IPS-20b (cell line): ENCODE data around the gene USP3.

Experiments used
- H3K27ac ChIP-seq: one replicate; pipeline ENCODE4 v1.5.1; 2013; ENCODE audit warnings: low read length
- H3K27me3 ChIP-seq: 2 replicates; pipeline ENCODE4 v1.6.1; 2013; ENCODE audit warnings: mild to moderate bottlenecking, low read length, inconsistent platforms; ENCODE audit not compliant: insufficient read depth
- H3K36me3 ChIP-seq: 2 replicates; pipeline ENCODE4 v1.6.1; 2013; ENCODE audit warnings: low read depth, mild to moderate bottlenecking, inconsistent platforms, low read length, moderate library complexity; ENCODE audit not compliant: insufficient read depth
- H3K4me1 ChIP-seq: 2 replicates; pipeline ENCODE4 v1.6.1; 2013; ENCODE audit warnings: mild to moderate bottlenecking, control low read depth, inconsistent platforms, low read length, moderate library complexity; ENCODE audit not compliant: insufficient read depth
- H3K4me3 ChIP-seq: 2 replicates; pipeline ENCODE4 v1.5.1; 2013; ENCODE audit warnings: mild to moderate bottlenecking, low read length, inconsistent platforms
- H3K9ac ChIP-seq: 2 replicates; pipeline ENCODE4 v1.6.1; 2013; ENCODE audit warnings: low read depth, mild to moderate bottlenecking, inconsistent platforms, low read length, moderate library complexity
- H3K9me3 ChIP-seq: 2 replicates; pipeline ENCODE4 v1.6.1; 2013; ENCODE audit warnings: mild to moderate bottlenecking, low read depth, low read length, inconsistent platforms; ENCODE audit not compliant: insufficient read depth

The USP3 gene, protein sequence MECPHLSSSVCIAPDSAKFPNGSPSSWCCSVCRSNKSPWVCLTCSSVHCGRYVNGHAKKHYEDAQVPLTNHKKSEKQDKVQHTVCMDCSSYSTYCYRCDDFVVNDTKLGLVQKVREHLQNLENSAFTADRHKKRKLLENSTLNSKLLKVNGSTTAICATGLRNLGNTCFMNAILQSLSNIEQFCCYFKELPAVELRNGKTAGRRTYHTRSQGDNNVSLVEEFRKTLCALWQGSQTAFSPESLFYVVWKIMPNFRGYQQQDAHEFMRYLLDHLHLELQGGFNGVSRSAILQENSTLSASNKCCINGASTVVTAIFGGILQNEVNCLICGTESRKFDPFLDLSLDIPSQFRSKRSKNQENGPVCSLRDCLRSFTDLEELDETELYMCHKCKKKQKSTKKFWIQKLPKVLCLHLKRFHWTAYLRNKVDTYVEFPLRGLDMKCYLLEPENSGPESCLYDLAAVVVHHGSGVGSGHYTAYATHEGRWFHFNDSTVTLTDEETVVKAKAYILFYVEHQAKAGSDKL

DNA sequence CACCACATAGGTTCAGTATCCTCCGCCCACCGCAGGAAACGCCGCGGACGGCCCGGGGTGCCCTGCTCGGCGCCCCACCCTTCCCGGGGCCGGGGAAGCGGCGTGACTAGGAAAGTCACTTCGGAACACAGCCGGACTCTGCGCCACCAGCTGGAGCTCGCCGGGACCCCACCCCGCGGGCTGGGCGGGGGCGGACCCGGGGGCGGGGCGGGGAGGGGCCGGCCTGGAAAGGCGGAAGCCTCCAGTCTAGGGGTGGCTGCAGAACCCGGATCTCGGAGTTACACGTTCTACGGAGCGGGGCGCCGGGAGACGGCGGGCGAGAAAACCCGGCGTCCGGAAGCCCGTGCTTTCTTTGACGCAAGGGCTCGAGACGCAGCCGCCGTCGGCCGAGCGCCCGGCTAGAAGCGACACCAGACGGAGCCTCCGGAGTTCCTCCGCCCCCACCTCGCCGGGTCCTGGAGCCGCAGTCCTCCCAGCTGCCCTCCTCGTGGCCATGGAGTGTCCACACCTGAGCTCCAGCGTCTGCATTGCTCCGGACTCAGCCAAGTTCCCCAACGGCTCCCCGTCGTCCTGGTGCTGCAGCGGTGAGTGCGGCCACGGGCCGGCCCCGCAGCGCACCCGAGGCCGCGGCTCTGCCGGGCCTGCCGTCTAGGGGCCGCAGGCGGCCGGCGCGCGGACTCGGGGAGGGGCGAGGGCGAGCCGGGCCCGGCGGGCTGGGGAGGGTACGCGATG, at the start of gene USP3:
Gene USP3, plus strand, starts transcription at position 347 of the 732 bp plus-strand sequence. Its CDS starts 147 bp downstream, at position 494.
- H3K9ac ChIP-seq: peak within 1 kb of the TSS; percentile 66
- no peak within 1 kb of the TSS for H3K27ac ChIP-seq
- no peaks in the 10 kb centered on the region for H3K36me3 ChIP-seq
- peak within 1 kb of the TSS; percentile 73 for H3K4me3 ChIP-seq
- peaks cover 92% of the 10 kb centered on the region for H3K27me3 ChIP-seq
- no peaks in the 10 kb centered on the region for H3K9me3 ChIP-seq
- peaks cover 8% of the 10 kb centered on the region; the same call in 1 of the 2 replicates for H3K4me1 ChIP-seq

DNA sequence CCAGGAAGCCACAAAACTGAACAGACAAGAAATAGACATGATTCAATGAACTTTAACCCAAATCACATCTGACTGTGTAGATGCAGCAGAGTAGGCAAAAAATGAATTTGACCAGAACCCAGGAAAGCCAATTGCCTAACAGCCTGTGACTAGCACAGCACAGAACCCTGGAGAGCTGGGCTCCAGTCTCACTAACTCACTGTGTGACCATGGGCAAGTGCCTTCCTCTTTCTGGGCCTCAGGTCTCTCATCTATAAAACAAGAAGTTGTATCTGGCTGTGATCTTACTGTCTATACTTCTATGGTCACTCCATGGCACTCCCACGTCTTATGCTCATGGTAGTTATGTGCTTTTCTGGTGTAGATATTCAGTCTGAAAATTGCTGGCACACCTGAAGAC, 48.1 kb upstream of the USP3 start:
- peaks cover 13% of the 10 kb centered on the region; the same call in 1 of the 2 replicates for H3K27me3 ChIP-seq
- no peaks in the 10 kb centered on the region for H3K36me3 ChIP-seq
- H3K4me1 ChIP-seq: 0 out of 2 replicates have a peak, but pooled peaks cover 6% of the 10 kb centered on the region
- no peak overlapping the region for H3K4me3 ChIP-seq
- H3K9ac ChIP-seq: no peak overlapping the region
- H3K27ac ChIP-seq: no peak overlapping the region
- H3K9me3 ChIP-seq: no peaks in the 10 kb centered on the region; the same call in 1 of the 2 replicates

DNA sequence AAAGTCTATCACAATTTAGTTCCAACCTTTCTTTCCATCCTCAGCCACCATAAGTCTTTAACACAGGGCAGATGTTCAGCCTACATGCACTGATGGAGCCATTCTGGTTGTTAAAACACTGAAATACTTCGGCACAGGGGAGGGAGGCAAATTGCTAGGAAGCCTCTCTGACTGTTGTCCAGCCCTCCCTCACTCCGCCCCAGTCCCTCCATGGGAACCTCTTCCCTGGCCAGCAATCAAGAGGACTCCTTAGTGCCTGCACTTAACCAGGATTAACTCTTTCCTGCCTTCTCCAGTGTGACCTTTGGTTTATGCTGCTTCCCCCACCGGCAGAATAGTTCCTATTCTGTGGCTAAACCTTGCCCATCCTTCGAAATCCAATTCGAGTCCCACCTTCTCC, 47.0 kb upstream of the USP3 start:
- Histone ChIP-seq H3K27ac (no peak overlapping the region), H3K27me3 (peaks cover 24% of the 10 kb centered on the region), H3K4me3 (no peak overlapping the region), H3K36me3 (no peaks in the 10 kb centered on the region), H3K9ac (no peak overlapping the region), H3K9me3 (no peaks in the 10 kb centered on the region; the same call in 1 of the 2 replicates), H3K4me1 (0 out of 2 replicates have a peak, but pooled peaks cover 6% of the 10 kb centered on the region)

DNA sequence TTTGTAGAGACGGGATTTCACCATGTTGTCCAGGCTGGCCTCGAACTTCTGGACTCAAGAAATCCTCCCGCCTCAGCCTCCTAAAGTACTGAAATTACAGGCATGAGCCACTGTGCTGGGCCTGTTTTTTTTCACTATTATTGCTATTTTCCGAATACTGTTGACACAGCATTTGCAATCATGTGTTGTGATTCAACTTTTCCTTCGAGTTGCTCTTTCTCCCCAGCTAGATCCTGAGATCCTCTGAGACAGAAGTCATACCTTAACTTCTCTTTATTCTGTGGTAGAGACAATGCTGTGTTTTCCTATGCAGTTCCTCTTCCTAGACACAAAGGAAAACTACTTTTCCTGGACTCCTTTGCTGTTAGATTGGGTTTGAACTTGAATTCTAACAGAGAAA, 46.4 kb upstream of the USP3 start:
- Histone ChIP-seq H3K4me1 (0 out of 2 replicates have a peak, but pooled peaks cover 6% of the 10 kb centered on the region), H3K27me3 (peaks cover 24% of the 10 kb centered on the region), H3K27ac (no peak overlapping the region), H3K9me3 (no peaks in the 10 kb centered on the region; the same call in 1 of the 2 replicates), H3K9ac (no peak overlapping the region), H3K4me3 (no peak overlapping the region), H3K36me3 (no peaks in the 10 kb centered on the region)

DNA sequence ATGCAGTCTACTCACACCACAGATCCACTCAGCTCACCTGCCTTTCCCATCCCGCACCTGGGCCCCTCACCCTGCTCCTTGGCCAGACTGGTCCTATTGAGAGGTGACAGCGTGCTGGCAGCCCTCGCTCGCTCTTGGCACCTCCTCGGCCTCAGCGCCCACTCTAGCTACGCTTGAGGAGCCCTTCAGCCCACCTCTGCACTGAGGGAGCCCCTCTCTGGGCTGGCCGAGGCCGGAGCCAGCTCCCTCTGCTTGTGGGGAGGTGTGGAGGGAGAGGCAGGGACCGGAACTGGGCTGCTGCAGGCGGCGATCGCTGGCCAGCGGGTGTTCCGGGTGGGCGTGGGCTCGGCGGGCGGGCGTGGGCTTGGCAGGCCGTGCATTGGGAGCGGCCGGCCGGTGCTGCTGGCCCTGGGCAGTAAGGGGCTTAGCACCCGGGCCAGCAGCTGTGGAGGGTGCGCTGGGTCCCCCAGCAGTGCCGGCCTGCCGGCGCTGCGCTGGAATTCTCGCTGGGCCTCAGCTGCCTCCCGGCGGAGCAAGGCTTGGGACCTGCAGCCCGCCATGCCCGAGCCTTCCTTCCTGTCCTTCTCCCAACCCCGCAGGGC, 45.5 kb upstream of the USP3 start:
- no peak overlapping the region for H3K27ac ChIP-seq
- H3K4me3 ChIP-seq: no peak overlapping the region
- 0 out of 2 replicates have a peak, but pooled peaks cover 6% of the 10 kb centered on the region for H3K4me1 ChIP-seq
- H3K9ac ChIP-seq: no peak overlapping the region
- no peaks in the 10 kb centered on the region for H3K36me3 ChIP-seq
- H3K9me3 ChIP-seq: no peaks in the 10 kb centered on the region; the same call in 1 of the 2 replicates
- H3K27me3 ChIP-seq: peaks cover 24% of the 10 kb centered on the region

DNA sequence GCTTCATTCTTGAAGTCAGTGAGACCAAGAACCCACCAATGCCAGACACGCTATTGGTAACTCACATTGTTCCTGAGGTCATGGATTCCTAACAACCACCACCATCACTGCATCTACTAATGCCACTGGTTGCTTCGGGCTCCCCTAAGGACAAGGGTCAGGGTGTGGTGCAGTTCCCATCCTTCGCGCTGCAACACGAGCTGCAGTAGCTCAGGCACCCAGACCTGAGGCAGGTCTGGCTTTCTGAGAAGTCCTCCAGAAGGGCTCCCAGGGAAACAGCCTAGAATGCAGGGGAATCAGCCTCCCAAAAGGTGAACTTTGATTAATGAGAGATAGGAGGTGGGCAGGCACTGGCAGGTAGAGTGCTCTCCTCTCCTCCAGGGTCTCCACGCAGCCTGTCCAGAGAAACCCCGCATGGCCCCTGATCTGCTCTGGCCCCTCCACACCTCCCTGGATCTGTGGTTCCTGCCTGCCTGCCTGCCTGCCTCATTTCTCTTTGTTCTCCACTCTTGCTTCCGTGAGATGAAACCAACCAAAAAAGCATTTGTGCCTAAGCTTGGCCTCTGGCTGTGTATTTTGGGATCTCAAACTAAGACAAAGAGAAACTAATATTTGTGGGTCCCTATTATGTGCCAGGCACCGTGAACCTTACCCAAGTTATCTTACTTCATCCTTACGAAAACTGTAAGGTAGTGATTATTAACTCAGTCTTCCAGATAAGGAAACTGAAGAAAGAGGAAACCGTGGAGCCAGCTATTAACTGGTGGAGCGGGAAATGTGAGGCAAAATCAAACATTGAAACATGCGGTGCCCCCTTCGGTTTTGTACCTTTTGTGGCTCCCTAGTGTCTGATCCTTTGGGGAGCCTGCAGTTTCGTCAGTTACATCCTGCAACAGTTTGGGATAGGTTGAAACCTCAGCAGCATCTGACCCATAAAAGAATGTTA, 43.9 kb upstream of the USP3 start:
- Histone ChIP-seq H3K4me3 (peak overlapping the region; percentile 9; the same call in 1 of the 2 replicates), H3K9ac (no peak overlapping the region), H3K27me3 (peaks cover 24% of the 10 kb centered on the region), H3K9me3 (no peaks in the 10 kb centered on the region; the same call in 1 of the 2 replicates), H3K4me1 (0 out of 2 replicates have a peak, but pooled peaks cover 6% of the 10 kb centered on the region), H3K36me3 (no peaks in the 10 kb centered on the region), H3K27ac (no peak overlapping the region)

DNA sequence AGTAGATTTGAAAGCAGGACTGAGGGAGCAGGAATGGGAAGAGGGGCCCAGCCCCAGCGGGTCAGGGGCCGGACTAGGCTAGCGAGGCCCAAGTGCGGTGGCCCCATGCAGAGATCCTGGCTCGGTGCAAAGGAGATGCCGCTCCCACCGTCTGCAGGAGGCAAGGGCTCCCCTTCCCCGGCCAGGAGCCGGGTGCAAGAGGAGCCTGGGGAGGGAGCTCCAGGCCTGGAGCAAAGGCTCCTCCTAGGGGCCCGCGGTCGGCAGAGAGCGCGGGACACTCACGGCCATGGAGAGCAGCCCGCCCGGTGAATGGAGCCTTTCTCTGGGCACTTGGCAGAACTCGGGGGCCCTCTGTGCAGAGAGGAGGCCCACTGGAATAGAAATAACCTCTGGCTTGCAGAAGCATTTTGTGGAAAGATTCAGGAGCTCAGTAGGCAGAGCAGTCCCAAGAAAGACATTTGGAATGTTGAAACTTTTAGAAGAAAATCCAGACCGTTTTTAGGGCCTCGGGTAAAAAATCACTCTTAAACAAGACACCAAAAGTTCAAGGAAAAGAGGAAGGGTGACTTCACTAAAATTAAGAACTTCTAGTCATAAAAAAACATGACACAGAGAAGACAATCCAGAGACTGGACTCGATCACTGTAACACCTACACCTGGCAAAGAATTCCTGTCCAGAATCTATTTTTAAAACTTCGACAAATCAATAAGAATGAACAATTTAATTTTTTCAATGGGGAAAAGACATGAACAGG, 43.0 kb upstream of the USP3 start:
- no peak overlapping the region for H3K9ac ChIP-seq
- peak overlapping the region; percentile 9; the same call in 1 of the 2 replicates for H3K4me3 ChIP-seq
- H3K36me3 ChIP-seq: no peaks in the 10 kb centered on the region
- no peak overlapping the region for H3K27ac ChIP-seq
- no peaks in the 10 kb centered on the region; the same call in 1 of the 2 replicates for H3K9me3 ChIP-seq
- peaks cover 24% of the 10 kb centered on the region for H3K27me3 ChIP-seq
- 0 out of 2 replicates have a peak, but pooled peaks cover 6% of the 10 kb centered on the region for H3K4me1 ChIP-seq

DNA sequence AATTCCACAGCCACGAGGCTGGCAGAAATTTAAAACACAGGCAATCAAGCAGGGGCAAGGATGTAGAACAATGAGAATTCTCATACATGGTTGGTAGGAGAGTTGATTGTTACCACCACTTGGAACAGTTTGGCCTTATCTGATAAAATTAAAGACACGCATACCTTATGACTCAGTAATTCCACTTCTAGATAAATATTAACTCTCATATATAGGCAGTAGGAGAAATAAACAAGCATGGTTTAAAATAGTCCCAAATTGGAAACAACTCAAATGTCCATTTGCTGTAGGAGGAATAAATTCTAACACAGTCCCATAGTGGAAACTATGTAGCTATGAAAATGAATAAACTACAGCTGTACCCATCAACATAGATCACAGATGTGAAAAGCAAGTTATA, 42.3 kb upstream of the USP3 start:
- 0 out of 2 replicates have a peak, but pooled peaks cover 6% of the 10 kb centered on the region for H3K4me1 ChIP-seq
- H3K9me3 ChIP-seq: no peaks in the 10 kb centered on the region; the same call in 1 of the 2 replicates
- H3K27me3 ChIP-seq: peaks cover 24% of the 10 kb centered on the region
- H3K27ac ChIP-seq: no peak overlapping the region
- H3K36me3 ChIP-seq: no peaks in the 10 kb centered on the region
- no peak overlapping the region for H3K9ac ChIP-seq
- no peak overlapping the region for H3K4me3 ChIP-seq

DNA sequence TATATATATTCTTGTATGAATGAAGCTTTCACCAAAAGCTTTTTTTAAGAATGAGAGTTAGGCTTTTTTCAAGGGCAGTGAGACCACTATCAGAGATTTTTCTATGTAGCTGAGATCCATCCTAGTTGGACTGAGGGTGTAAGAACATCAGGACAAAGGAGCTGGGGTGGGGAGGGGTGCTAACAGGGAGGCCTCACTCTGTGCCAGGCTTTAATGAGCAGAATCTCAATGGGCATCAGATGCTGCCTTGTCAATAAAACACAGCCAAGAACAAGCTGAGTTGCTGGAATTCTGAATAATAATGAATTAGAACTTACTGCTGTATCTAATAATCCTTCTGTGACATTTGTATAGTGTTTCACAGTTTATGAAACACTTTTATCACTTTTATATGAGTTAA, 41.4 kb upstream of the USP3 start:
- H3K27ac ChIP-seq: no peak overlapping the region
- no peaks in the 10 kb centered on the region for H3K36me3 ChIP-seq
- no peak overlapping the region for H3K4me3 ChIP-seq
- H3K4me1 ChIP-seq: 0 out of 2 replicates have a peak, but pooled peaks cover 6% of the 10 kb centered on the region
- no peaks in the 10 kb centered on the region; the same call in 1 of the 2 replicates for H3K9me3 ChIP-seq
- H3K9ac ChIP-seq: no peak overlapping the region
- peaks cover 24% of the 10 kb centered on the region for H3K27me3 ChIP-seq

DNA sequence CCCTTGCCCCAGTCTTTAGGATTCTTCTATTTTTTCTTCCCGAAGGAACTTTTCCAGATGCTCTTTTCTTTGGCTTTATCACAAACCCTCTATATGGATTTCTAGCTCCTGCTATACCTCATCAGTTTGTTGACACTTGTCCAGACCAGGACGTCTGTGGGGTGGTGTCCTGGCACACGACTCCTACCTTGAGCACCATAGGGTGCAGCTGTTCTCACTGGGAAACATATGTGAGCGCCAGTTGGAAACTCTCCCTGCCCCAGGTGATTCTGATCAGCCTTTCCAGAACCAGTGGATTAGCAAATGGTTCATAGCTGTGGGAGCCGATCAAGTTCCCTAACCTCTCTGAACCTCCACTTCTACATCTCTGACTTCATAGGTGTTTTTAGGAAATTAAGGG, 40.6 kb upstream of the USP3 start:
- no peak overlapping the region for H3K9ac ChIP-seq
- H3K4me1 ChIP-seq: 0 out of 2 replicates have a peak, but pooled peaks cover 6% of the 10 kb centered on the region
- H3K9me3 ChIP-seq: no peaks in the 10 kb centered on the region
- H3K36me3 ChIP-seq: no peaks in the 10 kb centered on the region
- peaks cover 24% of the 10 kb centered on the region for H3K27me3 ChIP-seq
- H3K4me3 ChIP-seq: no peak overlapping the region
- no peak overlapping the region for H3K27ac ChIP-seq
